Tongue (tissue), 2 donors: Measurements from ENCODE around the gene COG5. TPM values are rescaled to one million over a fixed set of nuclear protein-coding genes. Genes with fewer than 3 reads are reported as not detected.
"Not testable (repeated sequence)": the region's sequence is repeated elsewhere in the genome, so short reads cannot be mapped to it uniquely, and the experiment has no call there.

Experiments
- DNase-seq: peaks from one replicate; pipeline ENCODE4 v3.0.0-alpha.2; 2015
- total RNA-seq: library from RNA; depleted of rRNA; stranded (reverse); fragments of >200 nt; gene quantifications from one replicate; pipeline ENCODE4 v1.2.3, GENCODE V29; 2014

The COG5 gene
- total RNA-seq, 1 donor from 2014 or later = 99.0 TPM

- DNase-seq = no peak
Observed at GRCh38 chr7:107179326-107180164, 384.2 kb downstream of the COG5 start.

- DNase-seq = no peak
Observed at GRCh38 chr7:107173691-107174406, 389.9 kb downstream of the COG5 start.

- no peak for DNase-seq
Observed at GRCh38 chr7:107173191-107173590, 390.5 kb downstream of the COG5 start.

GRCh38 chr7:107172276-107173032 lies 391.3 kb downstream of the COG5 start:
- no peak for DNase-seq

- DNase-seq = no peak
Observed at GRCh38 chr7:107171496-107171895, 392.2 kb downstream of the COG5 start.

GRCh38 chr7:107170051-107170915 lies 393.4 kb downstream of the COG5 start:
- no peak for DNase-seq

GRCh38 chr7:107169120-107170050 lies 394.3 kb downstream of the COG5 start:
- peak; percentile 99 for DNase-seq

- DNase-seq = peak; percentile 100
Observed at GRCh38 chr7:107168233-107169119, 395.2 kb downstream of the COG5 start, which contains the start of gene HBP1. HBP1 (plus strand) TSS chr7:107169003; CDS start chr7:107179894, 10,891 bp downstream.

GRCh38 chr7:107167483-107168232 lies 396.1 kb downstream of the COG5 start:
- peak; percentile 88 for DNase-seq

GRCh38 chr7:107166736-107167426 lies 396.8 kb downstream of the COG5 start:
- DNase-seq = peak; percentile 37

GRCh38 chr7:107165341-107165740 lies 398.4 kb downstream of the COG5 start:
- DNase-seq = no peak

GRCh38 chr7:107164092-107164491 lies 399.6 kb downstream of the COG5 start:
- DNase-seq = no peak

GRCh38 chr7:107162475-107162874 lies 401.2 kb downstream of the COG5 start:
- DNase-seq = no peak

- no peak for DNase-seq
Observed at GRCh38 chr7:107161415-107161814, 402.3 kb downstream of the COG5 start.

- no peak for DNase-seq
Observed at GRCh38 chr7:107160389-107160788, 403.3 kb downstream of the COG5 start.

GRCh38 chr7:107158028-107158427 lies 405.7 kb downstream of the COG5 start:
- DNase-seq = no peak

GRCh38 chr7:107157091-107157490 lies 406.6 kb downstream of the COG5 start:
- no peak for DNase-seq

- not testable (repeated sequence) for DNase-seq
Observed at GRCh38 chr7:107155726-107156125, 408.0 kb downstream of the COG5 start.
